HepG2 (cell line): ENCODE data around the gene SNUPN. TPM values are rescaled to one million over a fixed set of nuclear protein-coding genes. Genes with fewer than 3 reads are reported as not detected.

Experiments used
- ATAC-seq: fragments of 200-7000 bp; cut with Tn5 transposase; 3 replicates; pipeline ENCODE4 v1.9.1; 2020; ENCODE audit warnings: mild to moderate bottlenecking, moderate library complexity
- BruUV-seq: library from RNA; stranded (reverse); fragments of 400-500 nt; replicated peaks from 2 replicates; lab custom pipeline; 2021; lab: Mats Ljungman, UMichigan
- CTCF ChIA-PET: fragments of 300-600 bp; formaldehyde crosslinking; extraction: SDS; loops from one replicate; lab custom pipeline; 2021; ENCODE audit warnings: low total read pairs, inconsistent platforms, low intra/inter-chr PET ratio; lab: Yijun Ruan, JAX
- POLR2A ChIA-PET: fragments of 350-600 bp; sonication (Branson Sonifier 250); formaldehyde crosslinking; loops from one replicate; lab custom pipeline; 2020; ENCODE audit warnings: antibody characterized with exemption, inconsistent platforms; lab: Yijun Ruan, JAX
- DNase-seq: peaks from one replicate; pipeline ENCODE4 v3.0.0-alpha.2; 2015; ENCODE audit warnings: low spot score
- FAIRE-seq: peaks from 3 replicates; lab custom pipeline; 2011; peaks lifted over from hg19 to GRCh38; lab: Jason Lieb, UNC
- H2AFZ ChIP-seq: one replicate; pipeline ENCODE4 v1.6.1; 2011; ENCODE audit warnings: low read length, inconsistent platforms
- H3K27ac ChIP-seq: fragments of 300-600 bp; 3 replicates; pipeline ENCODE4 v1.8.0; 2011; ENCODE audit warnings: mixed run types, mild to moderate bottlenecking, mixed read lengths, low read length, inconsistent platforms; ENCODE audit not compliant: insufficient read depth; ENCODE audit errors: extremely low read length
- H3K27me3 ChIP-seq, 2 experiments: fragments of 200-600 bp in 1 of 2; 2 replicates in 1 of 2; 3 replicates in 1 of 2; pipeline versions ENCODE4 v1.6.0 to v1.8.0; 2011; ENCODE audit warnings: low read length in 2 of 2, mild to moderate bottlenecking in 2 of 2, moderate library complexity in 2 of 2, inconsistent platforms in 1 of 2; ENCODE audit not compliant: insufficient read depth in 2 of 2, control insufficient read depth in 1 of 2
- H3K36me3 ChIP-seq, 2 experiments: fragments of 200-600 bp in 1 of 2; replicated peaks in 1 of 2; 2 replicates in 1 of 2; 3 replicates in 1 of 2; pipeline versions ENCODE4 v1.5.1 to v1.8.0; 2011; ENCODE audit warnings: low read length in 2 of 2, inconsistent platforms in 1 of 2; ENCODE audit not compliant: insufficient read depth in 2 of 2, control insufficient read depth in 1 of 2
- H3K4me1 ChIP-seq: 2 replicates; pipeline ENCODE4 v1.5.1; 2012; ENCODE audit warnings: low read length, inconsistent platforms; ENCODE audit not compliant: insufficient read depth
- H3K4me2 ChIP-seq: 2 replicates; pipeline ENCODE4 v1.6.0; 2011; ENCODE audit warnings: low read depth, low read length, inconsistent platforms
- H3K4me3 ChIP-seq, 3 experiments: fragments of 200-600 bp in 1 of 3; sonication (generic), shearing (Covaris generic) in 1 of 3; replicated peaks in 1 of 3; 2 replicates each; pipeline ENCODE4 v1.5.1; 2011 to 2016; ENCODE audit warnings: low read length in 3 of 3, inconsistent platforms in 2 of 3, low read depth in 2 of 3, mild to moderate bottlenecking in 2 of 3, control low read depth in 1 of 3, mixed read lengths in 1 of 3; ENCODE audit not compliant: insufficient read depth in 1 of 3
- H3K79me2 ChIP-seq: one replicate; pipeline ENCODE4 v1.6.1; 2011; ENCODE audit warnings: low read length, inconsistent platforms; ENCODE audit not compliant: insufficient read depth
- H3K9ac ChIP-seq: 2 replicates; pipeline ENCODE4 v1.6.0; 2011; ENCODE audit warnings: mild to moderate bottlenecking, low read depth, low read length, inconsistent platforms; ENCODE audit not compliant: insufficient read depth
- H3K9me3 ChIP-seq: 2 replicates; pipeline ENCODE4 v1.5.1; 2012; ENCODE audit warnings: mild to moderate bottlenecking, low read length
- H4K20me1 ChIP-seq: 2 replicates; pipeline ENCODE4 v1.6.0; 2011; ENCODE audit warnings: inconsistent platforms, mild to moderate bottlenecking, low read length, moderate library complexity; ENCODE audit not compliant: insufficient read depth
- AKAP8 ChIP-seq: sonication (generic); formaldehyde crosslinking; IDR thresholded peaks from 2 replicates; pipeline ENCODE4 v1.5.1; 2020; ENCODE audit warnings: mild to moderate bottlenecking, missing genetic modification reagents
- E2F5 ChIP-seq: sonication (generic); formaldehyde crosslinking; conservative IDR thresholded peaks from 2 replicates; pipeline ENCODE4 v1.4.0; 2020; ENCODE audit warnings: missing genetic modification reagents
- HOXA7 ChIP-seq: sonication (generic); formaldehyde crosslinking; IDR thresholded peaks from 2 replicates; pipeline ENCODE4 v1.8.1; 2022; ENCODE audit warnings: mild to moderate bottlenecking, missing genetic modification reagents, moderate library complexity
- KLF13 ChIP-seq: sonication (generic); formaldehyde crosslinking; IDR thresholded peaks from 2 replicates; pipeline ENCODE4 v1.4.0; 2020; ENCODE audit warnings: mild to moderate bottlenecking, missing genetic modification reagents
- NFKB2 ChIP-seq: sonication (generic); formaldehyde crosslinking; IDR thresholded peaks from 2 replicates; pipeline ENCODE4 v1.4.0; 2020; ENCODE audit warnings: missing genetic modification reagents, borderline replicate concordance
- PAX8 ChIP-seq: sonication (generic); formaldehyde crosslinking; IDR thresholded peaks from 2 replicates; pipeline ENCODE4 v1.8.0; 2022; ENCODE audit warnings: mild to moderate bottlenecking, missing genetic modification reagents, borderline replicate concordance
- POGZ ChIP-seq: sonication (generic); formaldehyde crosslinking; IDR thresholded peaks from 2 replicates; pipeline ENCODE4 v1.4.0; 2020; ENCODE audit warnings: mild to moderate bottlenecking, missing genetic modification reagents
- RXRB ChIP-seq: IDR thresholded peaks from 2 replicates; pipeline ENCODE4 v1.6.1; 2016; ENCODE audit warnings: borderline replicate concordance, missing genetic modification reagents, missing compliant biosample characterization
- THAP11 ChIP-seq: IDR thresholded peaks from 2 replicates; pipeline ENCODE4 v1.6.1; 2016; ENCODE audit warnings: missing biosample characterization, missing genetic modification reagents
- ZBTB39 ChIP-seq: sonication (generic); formaldehyde crosslinking; IDR thresholded peaks from 2 replicates; pipeline ENCODE4 v1.5.0; 2020; ENCODE audit warnings: missing genetic modification reagents
- ZNF253 ChIP-seq: sonication (generic); formaldehyde crosslinking; IDR thresholded peaks from 2 replicates; pipeline ENCODE4 v1.8.0; 2022; ENCODE audit warnings: mild to moderate bottlenecking, missing genetic modification reagents, borderline replicate concordance
- ZNF691 ChIP-seq: sonication (generic); formaldehyde crosslinking; IDR thresholded peaks from 2 replicates; pipeline ENCODE4 v1.4.0; 2020; ENCODE audit warnings: missing genetic modification reagents, low read depth, mild to moderate bottlenecking, borderline replicate concordance
- ZNF740 ChIP-seq: sonication (generic); formaldehyde crosslinking; IDR thresholded peaks from 2 replicates; pipeline ENCODE4 v1.4.0; 2020; ENCODE audit warnings: missing genetic modification reagents
- ZNF780A ChIP-seq: sonication (generic); formaldehyde crosslinking; IDR thresholded peaks from 2 replicates; pipeline ENCODE4 v1.8.0; 2022; ENCODE audit warnings: mild to moderate bottlenecking, missing genetic modification reagents, moderate library complexity
- ZNF800 ChIP-seq: sonication (generic); formaldehyde crosslinking; IDR thresholded peaks from 2 replicates; pipeline ENCODE4 v1.4.0; 2020; ENCODE audit warnings: missing genetic modification reagents
- ZSCAN31 ChIP-seq: sonication (generic); formaldehyde crosslinking; IDR thresholded peaks from 2 replicates; pipeline ENCODE4 v1.5.0; 2020; ENCODE audit warnings: low read depth, mild to moderate bottlenecking, missing genetic modification reagents
- WGBS: methylation state at CpG from one replicate; pipeline ENCODE4 v1.1.6; 2017; ENCODE audit warnings: low lambda C conversion rate; 5-methylcytosine and 5-hydroxymethylcytosine counted together
- in situ Hi-C: cut with HindIII; loops from 2 replicates; pipeline ENCODE4 v1.10.0; 2017; ENCODE audit warnings: low pct_unique_long_range_greater_than_20kb; ENCODE audit not compliant: extremely low pct_ligation_motif_present
- intact Hi-C: fragments of 100-400 bp; cut with micrococcal nuclease; formaldehyde crosslinking; loops from one replicate; pipeline ENCODE4 v1.10.0; 2022; ENCODE audit not compliant: unreplicated experiment
- polyA plus RNA-seq, 8 experiments: library from polyadenylated mRNA; depleted of rRNA in 3 of 8; stranded (reverse) in 7 of 8; unstranded in 1 of 8; fragments of >200 nt; fragmentation: Illumina TruSeq in 4 of 8; extraction: Trizol in 4 of 8; gene quantifications; 2 replicates each; pipeline versions ENCODE4 v1.2.1 to v1.2.3, GENCODE V29; 2011 to 2016; ENCODE audit warnings: low read depth in 4 of 8, missing spikeins in 1 of 8, mixed read lengths in 1 of 8; ENCODE audit not compliant: insufficient read depth in 1 of 8
- total RNA-seq, 5 experiments: library from RNA; depleted of rRNA; stranded (reverse); fragments of >200 nt; fragmentation: Illumina TruSeq; extraction: Trizol; gene quantifications; 2 replicates each; pipeline ENCODE4 v1.2.3, GENCODE V29; 2016; ENCODE audit warnings: low read depth in 1 of 5

SNUPN gene
- total and polyA plus RNA-seq, 2 of the 13 experiments (the other 11 are each of a cell fraction or from before 2014, with no cell fraction given), result 9.0 to 16.4 TPM

- in situ Hi-C loops, result no loop called here
- WGBS, result 1% methylated on average over 45 of the region's 78 CpGs
- H3K9ac ChIP-seq, result peak within 1 kb of the TSS; percentile 94
- CTCF ChIA-PET, result no interaction called here
- H4K20me1 ChIP-seq, result no peaks in the 10 kb centered on the region; the same call in 1 of the 2 replicates
- H3K4me1 ChIP-seq, result peaks cover 37% of the 10 kb centered on the region
- DNase-seq, result peak; percentile 66
- H3K36me3 ChIP-seq, result 0 out of 5 replicates have a peak, but pooled peaks cover 0 to 2% of the 10 kb centered on the region in 2 experiments
- H2AFZ ChIP-seq, result peak within 1 kb of the TSS; percentile 96
- peaks cover 29% of the 10 kb centered on the region for H3K79me2 ChIP-seq
- BruUV-seq, result TSS peak; percentile 58
- intact Hi-C loops, result loop anchor here (5.0 kb wide), 1 partner anchor 48 kb away; the partner anchor contains the start of gene SNUPN
- no peaks in the 10 kb centered on the region for H3K9me3 ChIP-seq
- POLR2A ChIA-PET, result interaction anchor here (0.7 to 3.0 kb wide), 13 partner anchors 9 to 211 kb away, joined by 3 to 13 read pairs (median 6); partner anchors contain the start of genes IMP3, MAN2C1, SIN3A and SNUPN
- peak within 1 kb of the TSS; percentile 97 for H3K4me2 ChIP-seq
- FAIRE-seq, result no peak
- no peaks in the 10 kb centered on the region; a peak in 2 of 5 replicates for H3K27me3 ChIP-seq
- H3K4me3 ChIP-seq, result peak within 1 kb of the TSS; percentile 74 to 100 (median 87)
- peak; percentile 88 for ATAC-seq
- peak within 1 kb of the TSS; percentile 93 for H3K27ac ChIP-seq
- TF ChIP-seq ZNF780A (CRISPR knock-in tag) (no peak), NFKB2 (no peak), ZNF740 (CRISPR knock-in tag) (no peak), ZNF800 (CRISPR knock-in tag) (no peak; the same call in 1 of the 2 replicates), POGZ (CRISPR knock-in tag) (no peak), AKAP8 (CRISPR knock-in tag) (no peak), ZNF691 (CRISPR knock-in tag) (peak; percentile 27; the same call in 1 of the 2 replicates), ZSCAN31 (no peak), PAX8 (no peak), HOXA7 (CRISPR knock-in tag) (no peak), ZBTB39 (no peak), KLF13 (CRISPR knock-in tag) (no peak), THAP11 (CRISPR knock-in tag) (no peak), ZNF253 (CRISPR knock-in tag) (no peak), E2F5 (CRISPR knock-in tag) (0 out of 2 replicates have a peak, but pooled peaks have one; percentile 25), RXRB (no peak)
Observed at GRCh38 chr15:75578948-75579920, 46.3 kb downstream of the SNUPN start, which contains the start of gene PTPN9. PTPN9 (minus strand) TSS chr15:75579315; CDS start chr15:75578776, 539 bp downstream.
